Endothelial cell of umbilical vein (primary cell): ENCODE measurements around the gene FANCE. TPM values are rescaled to one million over a fixed set of nuclear protein-coding genes. Genes with fewer than 3 reads are reported as not detected.

Experiments used
- BruUV-seq: library from RNA; stranded (reverse); fragments of 400-500 nt; replicated peaks from 2 replicates; lab custom pipeline; 2021; lab: Mats Ljungman, UMichigan
- CTCF ChIA-PET: fragments of 300-600, 350-600 bp; sonication (Branson Sonifier 250); formaldehyde crosslinking; loops from one replicate; lab custom pipeline; 2021; ENCODE audit warnings: antibody characterized with exemption, inconsistent platforms; lab: Charles Lee
- POLR2A ChIA-PET: fragments of 300-600, 350-600 bp; sonication (Branson Sonifier 250); formaldehyde crosslinking; loops from one replicate; lab custom pipeline; 2021; ENCODE audit warnings: antibody characterized with exemption, inconsistent platforms; lab: Charles Lee
- DNase-seq: peaks from one replicate; pipeline ENCODE4 v3.0.0-alpha.2; 2011; ENCODE audit warnings: low read depth, low spot score
- FAIRE-seq: peaks from 2 replicates; lab custom pipeline; 2011; peaks lifted over from hg19 to GRCh38; lab: Jason Lieb, UNC
- H2AFZ ChIP-seq: 2 replicates; pipeline ENCODE4 v1.6.0; 2012; ENCODE audit warnings: low read depth, low read length, control low read depth, inconsistent platforms
- H3K27ac ChIP-seq: 2 replicates; pipeline ENCODE4 v1.5.1; 2011; ENCODE audit warnings: low read depth, mild to moderate bottlenecking, control low read depth, low read length, moderate library complexity; ENCODE audit not compliant: insufficient read depth
- H3K27me3 ChIP-seq, 2 experiments: 2 replicates each; pipeline versions ENCODE4 v1.6.0 to v1.6.1; 2011; ENCODE audit warnings: low read length in 2 of 2, mixed read lengths in 1 of 2; ENCODE audit not compliant: control insufficient read depth in 2 of 2, insufficient read depth in 2 of 2
- H3K36me3 ChIP-seq, 2 experiments: 2 replicates in 1 of 2; 3 replicates in 1 of 2; pipeline ENCODE4 v1.5.1; 2011; ENCODE audit warnings: low read length in 2 of 2, mild to moderate bottlenecking in 1 of 2, moderate library complexity in 1 of 2; ENCODE audit not compliant: control insufficient read depth in 2 of 2, insufficient read depth in 2 of 2; ENCODE audit errors: extremely low read depth in 1 of 2
- H3K4me1 ChIP-seq: 3 replicates; pipeline ENCODE4 v1.5.1; 2011; ENCODE audit warnings: mild to moderate bottlenecking, low read length; ENCODE audit not compliant: control insufficient read depth, insufficient read depth; ENCODE audit errors: extremely low read depth
- H3K4me2 ChIP-seq: 2 replicates; pipeline ENCODE4 v1.6.1; 2011; ENCODE audit warnings: low read length, control low read depth, mixed read lengths; ENCODE audit not compliant: insufficient read depth
- H3K4me3 ChIP-seq, 3 experiments: fragments of 200-600 bp in 1 of 3; sonication (generic), shearing (Covaris generic) in 1 of 3; replicated peaks in 1 of 3; 2 replicates each; pipeline ENCODE4 v1.5.1; 2011 to 2016; ENCODE audit warnings: control low read depth in 3 of 3, low read length in 3 of 3, mild to moderate bottlenecking in 2 of 3, inconsistent platforms in 1 of 3, low read depth in 1 of 3, moderate library complexity in 1 of 3; ENCODE audit not compliant: insufficient read depth in 1 of 3
- H3K79me2 ChIP-seq: 2 replicates; pipeline ENCODE4 v1.6.0; 2012; ENCODE audit warnings: low read length, inconsistent platforms; ENCODE audit not compliant: control insufficient read depth, insufficient read depth
- H3K9ac ChIP-seq: replicated peaks from 2 replicates; pipeline ENCODE3; 2011; ENCODE audit warnings: low read length, control low read depth; ENCODE audit not compliant: insufficient read depth; ENCODE audit errors: extremely low read depth
- H3K9me1 ChIP-seq: replicated peaks from 3 replicates; pipeline ENCODE4 v1.6.0; 2011; ENCODE audit warnings: mild to moderate bottlenecking, low read length; ENCODE audit not compliant: control insufficient read depth, insufficient read depth; ENCODE audit errors: extremely low read depth
- H3K9me3 ChIP-seq: replicated peaks from 2 replicates; pipeline ENCODE4 v1.5.1; 2012; ENCODE audit warnings: low read length, inconsistent platforms; ENCODE audit not compliant: control insufficient read depth, insufficient read depth
- H4K20me1 ChIP-seq: replicated peaks from 2 replicates; pipeline ENCODE3; 2011; ENCODE audit warnings: mild to moderate bottlenecking, low read length; ENCODE audit not compliant: control insufficient read depth, insufficient read depth; ENCODE audit errors: extremely low read depth
- EZH2 ChIP-seq: IDR thresholded peaks from 2 replicates; pipeline ENCODE4 v1.6.1; 2012; ENCODE audit warnings: borderline replicate concordance, low read depth, mild to moderate bottlenecking, moderate library complexity, low read length, inconsistent platforms; ENCODE audit not compliant: severe bottlenecking
- GATA2 ChIP-seq: IDR thresholded peaks from 2 replicates; pipeline ENCODE4 v1.7.0; 2011; ENCODE audit warnings: low read depth, mild to moderate bottlenecking, moderate library complexity, mixed read lengths, low read length; ENCODE audit not compliant: insufficient read length, insufficient read depth
- JUN ChIP-seq: IDR thresholded peaks from 2 replicates; pipeline ENCODE4 v1.6.1; 2011; ENCODE audit warnings: borderline replicate concordance, low read depth; ENCODE audit not compliant: insufficient read length, insufficient read depth
- MYC ChIP-seq: IDR thresholded peaks from one replicate; pipeline ENCODE4 v1.6.1; 2011; ENCODE audit warnings: mild to moderate bottlenecking, low read depth, low read length
- POLR2AphosphoS5 ChIP-seq: IDR thresholded peaks from 2 replicates; pipeline ENCODE4 v1.6.1; 2012; ENCODE audit warnings: low read depth, mild to moderate bottlenecking, control low read depth, low read length, moderate library complexity; ENCODE audit not compliant: insufficient read depth
- dilution Hi-C: fragments of 300-500 bp; cut with MboI; formaldehyde crosslinking; loops from one replicate; pipeline ENCODE4 v1.15.0; 2019; ENCODE audit warnings: low sequenced_read_pairs; ENCODE audit not compliant: extremely low pct_ligation_motif_present
- intact Hi-C: fragments of 100-400 bp; cut with micrococcal nuclease; formaldehyde crosslinking; loops from one replicate; pipeline ENCODE4 v1.10.0; 2022
- polyA plus RNA-seq, 4 experiments: library from polyadenylated mRNA; depleted of rRNA in 3 of 4; stranded (reverse) in 3 of 4; unstranded in 1 of 4; fragments of >200 nt; gene quantifications; 2 replicates each; pipeline versions ENCODE4 v1.2.1 to v1.2.3, GENCODE V29; 2011 to 2012; ENCODE audit warnings: missing spikeins in 1 of 4
- total RNA-seq: library from RNA; stranded (reverse); gene quantifications from 2 replicates; pipeline ENCODE4 v1.2.3, GENCODE V29; 2021
- TF ChIP-seq, protein P1 (sequence below), 2 donors: IDR thresholded peaks; 1 replicate in 1 of 2; 2 replicates in 1 of 2; pipeline ENCODE4 v1.5.1; 2011; ENCODE audit warnings: low read length in 2 of 2, mild to moderate bottlenecking in 2 of 2, moderate library complexity in 2 of 2, control low read depth in 1 of 2, inconsistent platforms in 1 of 2, low read depth in 1 of 2; ENCODE audit not compliant: insufficient read depth in 1 of 2; ENCODE audit errors: extremely low read depth in 1 of 2
- TF ChIP-seq, protein P2 (sequence below): IDR thresholded peaks from 2 replicates; pipeline ENCODE4 v1.6.1; 2011; ENCODE audit not compliant: insufficient read depth, insufficient read length

The FANCE gene
- total and polyA plus RNA-seq, 2 donors (not counting 3 experiments of a cell fraction or from before 2014, with no cell fraction given), result 9.1 to 12.7 TPM

DNA sequence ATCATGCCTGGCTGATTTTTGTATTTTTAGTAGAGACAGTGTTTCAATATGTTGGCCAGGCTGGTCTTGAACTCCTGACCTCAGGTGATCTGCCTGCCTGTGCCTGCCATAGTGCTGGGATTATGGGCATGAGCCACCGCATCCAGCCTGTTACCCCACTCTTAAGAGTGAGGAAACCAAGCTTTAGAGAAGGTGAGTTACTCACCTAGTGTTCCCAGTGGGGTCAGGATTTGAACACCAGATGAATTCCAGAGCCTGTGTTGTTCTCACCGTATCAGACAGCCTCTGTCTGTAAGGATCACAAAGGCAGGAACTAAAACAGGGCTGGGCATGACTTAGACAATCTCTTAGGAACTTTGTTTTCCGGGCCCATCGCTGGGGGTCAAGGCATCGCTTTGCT is 9.4 kb upstream of the FANCE start:
- Histone ChIP-seq H4K20me1 (no peaks in the 10 kb centered on the region), H3K79me2 (no peaks in the 10 kb centered on the region), H3K4me1 (no peaks in the 10 kb centered on the region), H3K27me3 (no peaks in the 10 kb centered on the region), H2AFZ (no peak overlapping the region), H3K27ac (no peak overlapping the region), H3K9me3 (no peaks in the 10 kb centered on the region), H3K4me3 (no peak overlapping the region), H3K4me2 (no peak overlapping the region), H3K9ac (no peak overlapping the region), H3K9me1 (no peaks in the 10 kb centered on the region), H3K36me3 (no peaks in the 10 kb centered on the region)
- TF ChIP-seq POLR2AphosphoS5, result no peak
- TF ChIP-seq, protein P1, sequence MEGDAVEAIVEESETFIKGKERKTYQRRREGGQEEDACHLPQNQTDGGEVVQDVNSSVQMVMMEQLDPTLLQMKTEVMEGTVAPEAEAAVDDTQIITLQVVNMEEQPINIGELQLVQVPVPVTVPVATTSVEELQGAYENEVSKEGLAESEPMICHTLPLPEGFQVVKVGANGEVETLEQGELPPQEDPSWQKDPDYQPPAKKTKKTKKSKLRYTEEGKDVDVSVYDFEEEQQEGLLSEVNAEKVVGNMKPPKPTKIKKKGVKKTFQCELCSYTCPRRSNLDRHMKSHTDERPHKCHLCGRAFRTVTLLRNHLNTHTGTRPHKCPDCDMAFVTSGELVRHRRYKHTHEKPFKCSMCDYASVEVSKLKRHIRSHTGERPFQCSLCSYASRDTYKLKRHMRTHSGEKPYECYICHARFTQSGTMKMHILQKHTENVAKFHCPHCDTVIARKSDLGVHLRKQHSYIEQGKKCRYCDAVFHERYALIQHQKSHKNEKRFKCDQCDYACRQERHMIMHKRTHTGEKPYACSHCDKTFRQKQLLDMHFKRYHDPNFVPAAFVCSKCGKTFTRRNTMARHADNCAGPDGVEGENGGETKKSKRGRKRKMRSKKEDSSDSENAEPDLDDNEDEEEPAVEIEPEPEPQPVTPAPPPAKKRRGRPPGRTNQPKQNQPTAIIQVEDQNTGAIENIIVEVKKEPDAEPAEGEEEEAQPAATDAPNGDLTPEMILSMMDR (IDR thresholded peaks at IDR 0.05; ENCODE audit: extremely low read depth in 1 of 2, insufficient read depth in 1 of 2, low read depth in 1 of 2, low read length in 2 of 2), result no peak
- TF ChIP-seq, protein P2, sequence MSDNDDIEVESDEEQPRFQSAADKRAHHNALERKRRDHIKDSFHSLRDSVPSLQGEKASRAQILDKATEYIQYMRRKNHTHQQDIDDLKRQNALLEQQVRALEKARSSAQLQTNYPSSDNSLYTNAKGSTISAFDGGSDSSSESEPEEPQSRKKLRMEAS, result no peak
- no peak for FAIRE-seq
- intact Hi-C loops, result no loop called here
- BruUV-seq, result no TSS peak
- ChIA-PET CTCF (interaction anchor here (9.3 kb wide), 1 partner anchor 20 kb away, joined by 228 read pairs; no protein-coding TSS in a partner anchor), POLR2A (no interaction called here)
- dilution Hi-C loops, result no loop called here
- no peak for DNase-seq

DNA sequence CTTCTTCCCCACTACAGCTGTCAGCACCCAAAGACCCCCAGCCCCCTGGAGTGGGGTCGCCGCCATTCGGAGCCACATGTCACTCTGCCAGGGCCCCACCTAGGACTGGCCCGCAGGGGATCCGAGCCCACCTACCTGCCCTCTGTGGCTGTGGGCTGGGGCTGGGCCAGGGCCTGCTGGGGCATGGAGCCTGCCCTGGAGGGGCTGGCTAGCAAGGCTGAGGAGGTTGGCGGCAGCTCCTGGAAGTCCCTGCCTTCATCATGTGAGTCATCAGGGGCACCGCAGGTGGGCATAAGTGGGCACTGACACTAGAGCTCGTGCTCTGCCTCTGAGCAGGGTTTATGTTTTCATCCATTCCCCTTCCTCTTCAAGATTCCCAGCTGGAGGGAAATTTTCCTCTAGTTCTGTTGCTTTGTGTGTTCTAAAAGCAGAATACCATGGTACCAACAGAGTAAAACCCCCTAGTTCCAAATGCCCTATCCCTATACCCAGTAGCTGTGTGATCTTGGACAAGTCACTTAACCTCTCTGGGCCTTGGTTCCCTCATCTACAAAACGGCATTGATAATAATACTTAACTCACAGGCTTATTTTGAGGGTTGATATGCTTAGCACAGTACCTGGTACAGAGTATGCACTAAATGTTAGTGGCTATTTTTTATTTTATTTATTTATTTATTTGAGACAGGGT is 8.7 kb upstream of the FANCE start:
- Histone ChIP-seq H3K4me1 (no peaks in the 10 kb centered on the region), H3K9me1 (no peaks in the 10 kb centered on the region), H2AFZ (no peak overlapping the region), H3K36me3 (no peaks in the 10 kb centered on the region), H3K27ac (no peak overlapping the region), H4K20me1 (no peaks in the 10 kb centered on the region), H3K9ac (no peak overlapping the region), H3K9me3 (no peaks in the 10 kb centered on the region), H3K4me2 (no peak overlapping the region), H3K79me2 (no peaks in the 10 kb centered on the region), H3K27me3 (no peaks in the 10 kb centered on the region), H3K4me3 (no peak overlapping the region)
- dilution Hi-C loops (no loop called here), intact Hi-C loops (no loop called here)
- BruUV-seq, result no TSS peak
- DNase-seq, result no peak
- TF ChIP-seq MYC (no peak), JUN (no peak), EZH2 (no peak), GATA2 (no peak)
- TF ChIP-seq, protein P1 (IDR thresholded peaks at IDR 0.05; ENCODE audit: extremely low read depth in 1 of 2, insufficient read depth in 1 of 2, low read depth in 1 of 2, low read length in 2 of 2), result no peak
- ChIA-PET POLR2A (no interaction called here), CTCF (interaction anchor here (0.9 to 9.3 kb wide), 2 partner anchors 11 to 21 kb away, joined by 4 to 228 read pairs; no protein-coding TSS in a partner anchor)
- FAIRE-seq, result no peak
